GM18868 (cell line): ENCODE data around the gene DLGAP1.
A peak's percentile ranks its signal among the peaks of the same experiment; 100 is the strongest.
"Not testable (repeated sequence)": the region's sequence is repeated elsewhere in the genome, so short reads cannot be mapped to it uniquely, and the experiment has no call there.

Source experiments
- ATAC-seq: cut with Tn5 transposase; IDR thresholded peaks from one replicate; pipeline ENCODE4 v1.9.1; 2021; ENCODE audit warnings: mild to moderate bottlenecking, moderate library complexity; ENCODE audit not compliant: unreplicated experiment

The DLGAP1 gene

GRCh38 chr18:3493501-3494244 lies 961.4 kb downstream of the DLGAP1 start:
- no peak for ATAC-seq

GRCh38 chr18:3492721-3493120 lies 962.4 kb downstream of the DLGAP1 start:
- ATAC-seq, result no peak

DNA sequence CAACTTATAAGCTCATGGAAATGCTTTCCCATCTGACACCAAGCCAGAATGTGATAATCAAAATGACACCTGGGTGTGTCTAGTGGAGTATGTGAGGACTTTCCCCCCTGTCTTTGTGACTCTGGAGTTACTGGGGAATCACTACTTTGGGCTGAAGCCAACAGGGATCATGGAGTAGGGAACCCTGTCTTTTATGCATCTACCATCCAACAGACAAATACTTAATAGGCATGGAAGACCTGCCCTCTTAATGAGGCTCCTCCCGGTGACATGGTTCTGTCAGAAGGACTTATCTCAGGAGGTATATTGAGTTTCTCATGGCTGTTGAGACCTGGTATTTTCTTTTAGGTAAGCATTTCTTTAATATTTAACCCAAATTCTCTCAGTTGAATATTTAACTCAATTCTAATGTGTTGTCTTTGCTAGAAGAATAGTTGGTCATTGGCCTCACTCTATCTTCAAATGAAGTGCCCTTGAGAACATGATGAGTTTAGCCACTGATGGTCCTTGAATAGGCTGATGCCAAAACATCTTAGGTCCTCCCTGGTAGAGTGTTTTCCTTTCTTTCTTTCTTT lies 963.0 kb downstream of the DLGAP1 start:
- no peak for ATAC-seq

- no peak for ATAC-seq
Observed at GRCh38 chr18:3489462-3489861, 965.6 kb downstream of the DLGAP1 start.

DNA sequence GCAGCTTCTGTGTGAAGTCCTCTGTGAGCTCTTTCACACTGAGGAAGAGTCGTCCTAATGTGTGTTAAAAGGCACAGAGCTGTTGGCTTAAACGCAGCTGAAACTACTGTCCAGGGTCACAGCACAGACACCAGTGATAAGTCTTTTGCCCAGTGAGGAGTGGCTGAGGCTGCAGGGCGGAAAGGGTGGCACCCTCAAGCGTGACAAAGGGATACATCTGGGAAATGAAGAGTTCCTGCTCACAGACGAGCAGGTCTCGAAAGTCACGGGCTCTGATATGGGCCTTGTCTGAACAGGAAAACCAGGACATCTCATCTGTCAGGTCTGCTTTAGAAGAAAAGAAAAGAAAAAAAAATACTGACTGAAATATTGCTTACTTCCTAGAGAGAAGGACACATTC lies 968.6 kb downstream of the DLGAP1 start:
- ATAC-seq, result no peak

DNA sequence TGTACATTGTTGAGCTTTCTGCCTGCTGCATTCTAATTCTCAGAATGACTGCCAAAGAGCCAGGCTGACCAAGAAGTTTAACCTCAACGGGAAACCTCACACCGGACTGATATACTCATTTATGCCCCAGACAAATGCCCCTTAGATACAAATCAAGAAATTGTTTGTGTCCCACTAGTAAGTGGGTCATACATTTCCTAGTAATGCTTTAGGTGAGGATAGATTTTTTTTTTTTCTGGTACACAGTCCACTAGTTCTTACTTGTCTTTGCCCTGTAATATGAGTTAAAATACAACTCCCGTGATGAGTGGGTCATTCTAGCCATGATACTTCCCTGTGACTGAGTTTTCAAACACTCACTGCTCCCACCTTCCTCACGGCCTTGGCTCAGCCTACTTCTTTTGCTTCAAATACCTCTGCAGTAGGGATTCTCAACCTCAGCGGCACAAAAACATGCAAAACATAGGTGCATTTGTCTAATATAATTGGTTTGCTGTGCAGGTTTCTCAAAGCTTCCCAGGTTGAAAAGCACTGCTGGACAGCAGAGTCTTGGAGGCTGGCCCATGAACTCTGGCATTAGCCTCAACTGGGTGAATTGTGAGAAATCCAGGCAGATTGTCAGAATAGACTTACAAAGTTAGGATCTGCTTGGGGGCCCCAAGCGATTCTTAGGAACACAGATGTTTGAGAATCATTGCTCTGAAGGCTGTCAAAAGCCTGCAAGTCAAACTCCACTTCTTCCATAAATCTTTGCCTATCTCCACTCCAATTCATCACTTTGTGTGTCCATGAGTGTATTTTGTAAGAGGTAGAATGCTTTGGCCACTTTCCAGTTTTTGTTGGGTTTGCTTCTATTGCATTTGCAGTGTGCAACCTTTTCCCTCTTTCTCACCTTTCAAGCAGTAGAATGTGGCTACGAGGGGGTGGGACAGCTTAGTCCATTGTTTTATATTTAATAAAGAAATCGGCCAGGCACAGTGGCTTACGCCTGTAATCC lies 969.7 kb downstream of the DLGAP1 start:
- peak; percentile 41 for ATAC-seq

DNA sequence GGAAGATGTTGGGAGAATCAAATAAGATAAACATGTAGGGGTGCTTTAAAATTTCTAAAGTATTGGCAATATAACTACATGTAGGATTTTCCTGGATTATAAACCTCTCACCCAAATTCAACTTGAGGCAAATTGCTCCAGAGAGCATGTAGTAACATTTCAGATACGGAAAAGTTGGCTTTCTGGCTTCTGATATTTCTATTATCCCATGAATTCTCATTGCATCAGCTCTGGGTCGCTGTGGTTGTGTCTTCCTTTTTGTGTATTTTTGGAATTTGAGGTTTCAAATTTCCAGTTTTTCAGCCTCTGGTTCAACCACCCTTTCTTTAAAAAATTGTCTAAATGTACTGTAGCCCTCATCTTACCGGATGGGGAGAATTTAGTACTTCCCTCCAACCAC lies 972.8 kb downstream of the DLGAP1 start:
- no peak for ATAC-seq

- peak; percentile 82 for ATAC-seq
Observed at GRCh38 chr18:3481696-3482210, 973.4 kb downstream of the DLGAP1 start.

GRCh38 chr18:3480827-3481573 lies 974.1 kb downstream of the DLGAP1 start:
- no peak for ATAC-seq

DNA sequence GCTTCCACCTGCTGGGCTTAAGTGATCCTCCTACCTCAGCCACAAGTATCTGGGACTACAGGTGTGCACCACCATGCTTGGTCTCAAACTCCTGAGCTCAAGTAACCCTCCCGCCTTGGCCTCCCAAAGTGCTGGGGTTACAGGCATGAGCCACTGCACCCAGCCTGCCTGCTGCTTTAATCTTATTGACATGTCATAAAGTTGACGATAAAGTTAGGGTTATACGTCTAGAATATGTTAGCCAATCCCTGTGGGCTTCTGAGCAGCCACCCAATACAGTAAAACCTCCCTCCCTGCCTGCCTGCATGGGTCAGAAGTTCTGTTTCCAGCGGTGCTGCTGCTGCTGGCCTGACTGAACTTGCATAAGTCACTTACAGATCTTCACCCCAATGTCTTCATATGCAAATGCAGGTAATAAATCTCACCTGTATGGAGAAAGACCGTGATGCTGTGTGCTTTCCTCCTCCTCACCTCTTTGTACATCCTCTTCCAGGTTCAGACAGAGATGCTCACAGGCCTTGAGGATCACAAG lies 975.1 kb downstream of the DLGAP1 start:
- ATAC-seq, result no peak

DNA sequence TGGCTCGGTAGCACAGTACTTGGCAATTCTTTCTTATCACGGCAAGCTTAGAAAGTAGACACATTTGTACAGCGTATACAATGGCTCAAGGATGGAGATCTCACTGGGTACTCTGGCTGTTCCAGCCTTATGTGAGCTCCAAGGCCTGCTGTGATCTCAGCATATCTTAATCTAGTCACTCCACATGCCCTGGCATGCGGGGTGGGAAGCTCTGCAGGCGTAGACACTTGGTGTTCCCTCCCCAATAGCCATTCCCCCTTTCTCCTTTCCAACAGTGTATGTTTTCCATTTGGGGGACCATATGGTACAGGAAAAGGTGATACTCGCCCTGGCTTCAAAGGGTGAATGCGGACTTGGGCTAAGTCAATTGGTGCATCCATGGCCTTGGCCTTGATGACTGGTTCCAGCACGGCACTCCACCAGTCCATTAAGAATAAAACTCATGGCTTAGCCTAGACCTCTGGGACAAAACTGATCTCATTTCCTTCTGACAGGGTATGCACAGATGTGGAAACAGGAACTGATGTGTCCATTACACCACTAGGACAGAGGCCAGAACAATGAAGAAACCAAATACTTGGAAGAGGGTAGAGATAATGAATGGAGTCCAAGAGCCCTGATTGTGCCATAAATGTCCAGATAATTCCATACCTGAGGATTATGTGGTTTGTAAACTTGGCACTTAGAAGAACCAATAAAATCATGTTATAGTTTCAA lies 976.7 kb downstream of the DLGAP1 start:
- no peak for ATAC-seq

GRCh38 chr18:3472681-3473544 lies 982.2 kb downstream of the DLGAP1 start:
- peak; percentile 92 for ATAC-seq

DNA sequence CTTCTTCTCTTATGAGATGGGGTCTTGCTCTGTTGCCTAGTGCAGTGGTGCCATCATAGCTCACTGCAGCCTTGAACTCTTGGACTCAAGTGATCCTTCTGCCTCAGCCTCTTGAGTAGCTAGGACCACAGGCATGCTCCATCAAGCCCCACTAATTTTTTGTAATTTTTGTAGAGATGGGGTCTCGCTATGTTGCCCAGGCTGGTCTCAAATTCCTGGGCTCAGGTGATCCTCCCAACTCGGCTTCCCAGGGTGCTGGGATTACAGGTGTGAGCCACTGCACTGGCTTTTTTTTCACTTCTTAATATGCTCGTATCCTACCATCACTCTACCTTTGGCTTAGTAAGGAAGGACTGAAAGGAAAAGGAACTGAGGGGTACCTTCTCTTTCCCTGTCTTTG lies 983.0 kb downstream of the DLGAP1 start:
- not testable (repeated sequence) for ATAC-seq

- no peak for ATAC-seq
Observed at GRCh38 chr18:3471141-3471648, 983.9 kb downstream of the DLGAP1 start.

GRCh38 chr18:3468833-3469232 lies 986.3 kb downstream of the DLGAP1 start:
- no peak for ATAC-seq

DNA sequence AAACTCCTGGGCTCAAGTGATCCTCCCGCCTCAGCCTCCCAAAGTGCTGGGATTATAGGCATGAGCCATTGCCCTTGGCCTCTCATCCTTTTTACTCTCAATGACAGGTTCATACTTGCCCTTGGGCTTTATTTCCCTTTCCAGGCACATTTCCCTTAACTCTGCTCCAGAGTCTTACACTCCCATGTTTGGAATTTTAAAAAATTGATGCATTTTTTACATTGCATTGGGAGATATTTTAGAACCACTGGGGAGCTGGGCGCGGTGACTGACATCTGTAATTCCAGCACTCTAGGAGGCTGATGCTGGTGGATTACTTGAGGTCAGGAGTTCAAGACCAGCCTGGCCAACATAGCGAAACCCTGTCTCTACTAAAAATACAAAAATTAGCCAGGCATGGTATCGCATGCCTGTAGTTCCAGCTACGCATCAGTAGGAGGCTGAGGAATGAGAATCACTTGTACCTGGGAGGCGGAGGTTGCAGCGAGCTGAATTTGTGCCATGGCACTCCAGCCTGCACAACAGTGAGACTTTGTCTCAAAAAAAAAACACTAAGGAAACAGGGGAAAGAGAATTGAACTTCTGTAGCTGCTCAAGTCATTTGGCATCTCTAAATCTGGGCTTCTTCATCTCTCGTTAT lies 986.9 kb downstream of the DLGAP1 start:
- no peak for ATAC-seq

DNA sequence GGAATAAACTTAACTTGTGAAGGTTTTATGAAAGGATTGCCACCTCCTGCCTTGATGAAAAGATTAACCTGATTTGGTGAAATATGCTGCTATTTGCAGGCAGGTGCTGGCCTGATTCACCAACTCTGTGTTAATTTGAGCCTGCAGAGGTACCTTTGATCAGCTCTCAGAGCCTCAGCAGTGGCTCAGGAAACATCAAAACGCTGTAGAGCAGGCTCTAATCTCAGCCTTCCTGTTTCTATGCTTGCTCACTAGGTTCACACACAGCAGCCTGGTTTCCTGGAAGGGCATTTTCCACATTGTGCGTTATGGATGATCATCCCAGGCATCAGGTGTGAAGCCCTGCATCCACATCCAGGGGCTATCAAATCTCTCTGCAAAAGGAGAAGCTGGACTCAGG lies 988.2 kb downstream of the DLGAP1 start:
- ATAC-seq, result no peak

- ATAC-seq, result no peak
Observed at GRCh38 chr18:3466045-3466444, 989.1 kb downstream of the DLGAP1 start.
